Measurements from ENCODE around the gene PPP1R8.

DNA sequence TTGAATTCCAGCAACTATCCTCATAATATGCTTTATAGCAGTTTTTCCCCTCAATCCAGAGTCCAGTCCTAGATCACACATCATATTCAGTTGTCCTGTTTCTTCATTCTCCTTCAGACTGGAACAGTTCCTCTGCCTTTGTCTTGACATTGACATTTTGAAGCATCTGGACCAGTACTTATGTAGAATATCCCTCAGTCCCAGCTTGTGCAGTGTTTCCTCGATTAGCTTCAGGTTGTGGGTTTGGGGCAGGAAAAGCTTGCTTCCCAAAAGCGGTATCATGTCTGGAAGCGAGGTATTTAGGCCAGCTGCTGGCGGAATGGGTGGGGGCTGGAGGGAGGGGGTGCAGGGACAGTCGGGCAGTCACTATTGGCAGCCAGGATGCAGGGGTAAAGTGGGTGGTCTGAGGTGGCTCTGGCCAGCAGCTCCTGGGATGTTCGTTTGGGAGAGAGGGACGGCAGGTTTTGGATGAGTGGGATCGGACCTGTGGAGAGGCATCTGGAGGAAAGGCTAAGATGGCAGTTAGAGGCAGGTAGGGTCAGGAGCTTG lies 48.3 kb downstream of the PPP1R8 start:
- TF ChIP-seq POLR2AphosphoS5 (IDR thresholded peaks at IDR 0.05) (no peak), POLR2A (IDR thresholded peaks at IDR 0.05) (no peak)
- TF ChIP-seq, protein P1, sequence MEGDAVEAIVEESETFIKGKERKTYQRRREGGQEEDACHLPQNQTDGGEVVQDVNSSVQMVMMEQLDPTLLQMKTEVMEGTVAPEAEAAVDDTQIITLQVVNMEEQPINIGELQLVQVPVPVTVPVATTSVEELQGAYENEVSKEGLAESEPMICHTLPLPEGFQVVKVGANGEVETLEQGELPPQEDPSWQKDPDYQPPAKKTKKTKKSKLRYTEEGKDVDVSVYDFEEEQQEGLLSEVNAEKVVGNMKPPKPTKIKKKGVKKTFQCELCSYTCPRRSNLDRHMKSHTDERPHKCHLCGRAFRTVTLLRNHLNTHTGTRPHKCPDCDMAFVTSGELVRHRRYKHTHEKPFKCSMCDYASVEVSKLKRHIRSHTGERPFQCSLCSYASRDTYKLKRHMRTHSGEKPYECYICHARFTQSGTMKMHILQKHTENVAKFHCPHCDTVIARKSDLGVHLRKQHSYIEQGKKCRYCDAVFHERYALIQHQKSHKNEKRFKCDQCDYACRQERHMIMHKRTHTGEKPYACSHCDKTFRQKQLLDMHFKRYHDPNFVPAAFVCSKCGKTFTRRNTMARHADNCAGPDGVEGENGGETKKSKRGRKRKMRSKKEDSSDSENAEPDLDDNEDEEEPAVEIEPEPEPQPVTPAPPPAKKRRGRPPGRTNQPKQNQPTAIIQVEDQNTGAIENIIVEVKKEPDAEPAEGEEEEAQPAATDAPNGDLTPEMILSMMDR (IDR thresholded peaks at IDR 0.05 in 8 of 11, conservative IDR thresholded peaks at IDR 0.05 in 3 of 11), result no peak

Data from spleen (tissue), 7 donors.